Ecto neural progenitor cell (in vitro differentiated cells): Measurements from ENCODE around the gene BAHCC1.

Experiments used
- DNase-seq: peaks from one replicate; pipeline ENCODE4 v3.0.0-alpha.2; 2018; ENCODE audit warnings: low spot score

BAHCC1 gene

DNA sequence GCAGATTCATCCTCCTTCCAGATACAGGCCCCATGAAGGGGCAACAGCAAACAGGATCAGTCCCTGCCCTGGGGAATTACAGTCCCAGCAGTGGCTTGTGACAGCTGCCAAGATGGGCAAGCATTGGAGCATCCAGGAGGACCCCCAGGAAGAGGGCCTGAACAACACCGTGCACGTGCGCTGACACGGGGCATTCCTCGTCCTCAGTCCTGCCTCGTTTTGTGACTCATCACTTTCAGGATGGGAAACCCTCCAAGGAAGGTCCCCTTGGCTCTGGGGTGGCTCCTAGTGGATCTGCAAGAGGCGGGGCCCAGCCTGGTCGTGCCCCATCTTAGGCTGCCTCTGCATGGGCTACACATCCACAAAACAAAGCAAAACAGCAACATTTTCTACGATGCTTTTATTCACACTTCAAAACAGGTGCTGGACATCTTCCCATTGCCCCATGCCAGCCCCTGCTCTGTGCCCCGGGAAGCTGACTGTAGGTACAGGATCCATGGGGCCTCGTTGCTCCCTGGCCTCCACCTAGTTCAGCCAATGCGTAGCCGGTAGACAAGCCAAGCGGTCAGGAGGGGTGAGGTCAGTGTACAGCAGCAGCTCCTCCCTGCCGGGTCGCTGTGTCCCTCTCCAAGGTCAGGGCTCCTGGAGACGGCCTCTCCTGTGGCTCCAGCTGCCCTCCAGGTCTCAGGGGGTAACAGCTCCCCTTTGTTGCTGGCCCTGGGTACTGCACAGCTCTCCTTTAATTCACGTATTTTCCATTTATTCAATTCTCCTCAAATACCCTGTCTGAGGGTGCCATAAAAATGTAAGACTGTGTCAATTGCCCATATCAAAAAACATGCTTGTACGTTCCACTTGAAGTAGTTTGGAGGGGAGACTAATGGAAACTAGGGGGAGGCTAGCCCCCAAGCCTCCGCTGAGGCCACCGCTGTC is 85.1 kb downstream of the BAHCC1 start:
- no peak for DNase-seq

DNA sequence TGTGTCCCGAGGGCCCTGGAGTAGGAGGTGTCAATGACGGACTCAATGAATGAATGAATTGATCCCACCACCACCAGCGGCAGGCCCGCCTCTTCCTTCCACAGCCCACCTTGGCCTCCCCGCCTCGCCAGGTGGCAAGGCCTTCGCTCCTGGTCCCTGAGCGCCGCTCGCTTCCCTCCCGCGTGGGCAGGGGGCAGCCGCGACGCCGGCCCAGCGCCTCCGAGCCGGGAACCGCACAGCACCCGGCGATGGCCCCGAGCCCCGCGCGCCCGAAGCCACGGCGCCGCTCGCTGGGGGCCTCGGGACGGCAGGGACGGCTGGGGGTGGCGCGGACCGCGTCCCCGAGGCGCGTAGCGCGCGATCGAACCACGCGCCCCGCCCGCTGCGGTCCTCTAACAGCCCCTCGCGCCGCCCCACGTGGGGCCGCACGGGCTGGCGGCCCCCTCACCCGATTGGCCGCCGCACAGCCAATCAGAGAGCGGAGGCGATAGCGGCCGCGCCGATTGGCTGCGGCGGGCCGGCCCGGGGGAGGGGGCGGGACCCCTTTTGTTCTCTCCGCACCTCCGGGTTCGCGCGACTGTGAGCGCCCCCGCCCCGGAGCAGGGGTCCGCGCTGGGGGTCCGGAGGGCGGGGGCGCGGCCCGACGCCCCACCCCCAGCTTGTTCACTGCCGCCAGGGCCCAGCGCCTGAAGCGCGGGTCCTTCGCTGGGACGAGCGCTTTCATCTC is 86.0 kb downstream of the BAHCC1 start:
- peak; percentile 83 for DNase-seq

DNA sequence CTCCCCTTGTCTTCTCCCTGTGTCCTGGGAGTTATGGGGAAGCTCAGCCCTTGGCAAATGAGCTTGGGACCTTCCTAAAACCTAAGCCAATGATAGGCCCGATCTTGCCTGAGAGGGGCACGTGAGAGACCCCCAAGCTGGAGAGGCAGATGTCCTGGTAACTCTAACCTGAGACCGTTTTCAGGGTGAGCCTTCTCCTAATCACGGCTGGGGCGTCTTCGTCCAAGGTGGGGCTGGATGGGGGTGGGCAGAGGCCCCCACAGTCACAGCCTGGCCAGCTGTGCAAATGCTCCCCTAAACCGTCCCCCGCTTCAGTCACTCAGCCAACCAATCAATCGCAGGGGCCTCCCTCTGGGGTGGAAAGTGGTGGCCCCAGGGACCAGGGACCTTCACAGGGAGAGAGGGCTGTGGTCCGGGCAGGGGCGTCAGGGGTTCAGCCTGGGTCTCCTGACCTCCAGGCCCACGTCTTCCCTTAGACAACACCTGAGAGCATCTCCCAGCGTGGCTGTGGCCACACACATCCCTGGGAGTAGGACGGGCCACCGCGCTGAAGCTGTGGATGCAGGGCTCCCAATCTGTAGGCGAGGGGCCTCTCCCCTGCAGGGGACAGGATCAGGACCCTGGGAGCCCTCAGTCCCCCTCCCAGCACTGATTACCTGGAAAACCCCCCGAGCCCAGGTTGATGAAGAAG is 86.7 kb downstream of the BAHCC1 start:
- DNase-seq = no peak

DNA sequence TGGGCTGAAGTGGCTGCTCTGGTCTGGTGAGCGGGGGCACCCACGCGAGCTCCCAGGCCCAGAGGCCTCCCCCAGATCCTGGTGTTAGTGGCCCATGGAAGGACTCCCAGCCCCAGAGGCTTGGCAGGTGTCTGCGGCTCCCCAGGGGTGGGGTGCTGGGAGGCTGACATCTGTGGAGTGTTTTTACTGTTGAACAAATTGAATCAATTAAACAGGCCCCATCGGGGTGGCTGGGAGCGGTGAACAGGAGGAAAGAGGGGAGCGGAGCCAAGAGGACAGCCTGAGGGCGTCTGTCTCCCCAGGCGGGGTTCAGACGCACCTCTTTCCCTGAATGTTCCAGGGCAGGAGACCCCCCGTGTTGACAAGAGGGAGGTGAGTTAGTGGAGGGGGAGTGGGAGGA is 87.4 kb downstream of the BAHCC1 start:
- no peak for DNase-seq

DNA sequence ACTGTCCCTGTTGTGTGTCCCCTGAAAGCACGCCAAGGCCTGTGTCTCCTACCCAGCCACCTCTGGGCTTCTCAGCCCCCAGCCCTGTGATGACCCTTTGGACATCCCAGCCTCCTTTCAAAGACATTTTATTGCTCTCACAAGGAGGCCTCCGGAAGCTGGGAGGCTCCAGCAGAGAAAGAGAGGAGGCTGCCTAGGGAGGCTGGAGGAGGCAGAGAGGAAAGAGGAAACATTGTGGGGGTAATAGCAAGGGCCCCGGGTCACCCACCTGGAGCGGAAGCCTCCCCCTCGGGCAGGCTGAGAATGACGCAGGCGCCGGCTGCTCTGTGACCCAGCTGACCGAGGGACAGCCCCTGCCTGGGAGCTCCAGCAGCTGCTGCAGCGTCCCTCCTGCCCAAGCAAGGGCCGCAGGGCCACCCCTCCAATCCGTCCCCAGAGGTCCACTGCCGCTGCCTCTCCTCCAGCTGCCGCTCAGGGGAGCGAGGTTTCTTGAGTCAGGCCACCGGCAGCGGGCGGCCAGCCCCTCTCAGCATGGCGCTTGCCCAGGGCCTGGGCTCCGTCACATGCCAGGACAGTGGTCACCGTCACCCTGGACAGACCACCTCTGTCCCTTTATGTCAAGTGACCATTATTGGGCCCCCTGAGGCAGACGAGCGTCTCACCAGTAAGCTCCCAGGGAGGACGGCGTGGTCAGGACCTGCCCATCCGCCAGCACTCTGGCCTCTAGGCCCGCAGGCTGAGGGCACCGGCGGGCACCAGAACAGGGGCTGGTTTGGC is 88.0 kb downstream of the BAHCC1 start:
- peak; percentile 76 for DNase-seq

DNA sequence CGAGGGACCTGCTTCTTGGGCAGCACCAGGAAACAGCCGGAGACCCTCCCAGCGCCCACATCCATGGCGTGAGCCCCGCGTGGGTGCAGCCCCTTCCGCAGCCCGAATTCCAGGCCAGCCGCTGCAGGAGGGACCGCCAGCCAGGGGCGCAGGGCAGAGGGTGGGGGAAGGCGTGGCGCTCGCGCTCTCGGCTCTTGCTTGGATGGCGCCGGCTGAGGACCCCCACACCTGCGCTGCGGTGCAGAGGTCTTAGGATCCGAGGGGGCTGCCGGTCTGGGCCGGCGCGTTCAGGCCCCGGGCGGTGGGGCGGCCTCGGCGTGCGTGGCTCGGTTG is 88.6 kb downstream of the BAHCC1 start:
- no peak for DNase-seq

DNA sequence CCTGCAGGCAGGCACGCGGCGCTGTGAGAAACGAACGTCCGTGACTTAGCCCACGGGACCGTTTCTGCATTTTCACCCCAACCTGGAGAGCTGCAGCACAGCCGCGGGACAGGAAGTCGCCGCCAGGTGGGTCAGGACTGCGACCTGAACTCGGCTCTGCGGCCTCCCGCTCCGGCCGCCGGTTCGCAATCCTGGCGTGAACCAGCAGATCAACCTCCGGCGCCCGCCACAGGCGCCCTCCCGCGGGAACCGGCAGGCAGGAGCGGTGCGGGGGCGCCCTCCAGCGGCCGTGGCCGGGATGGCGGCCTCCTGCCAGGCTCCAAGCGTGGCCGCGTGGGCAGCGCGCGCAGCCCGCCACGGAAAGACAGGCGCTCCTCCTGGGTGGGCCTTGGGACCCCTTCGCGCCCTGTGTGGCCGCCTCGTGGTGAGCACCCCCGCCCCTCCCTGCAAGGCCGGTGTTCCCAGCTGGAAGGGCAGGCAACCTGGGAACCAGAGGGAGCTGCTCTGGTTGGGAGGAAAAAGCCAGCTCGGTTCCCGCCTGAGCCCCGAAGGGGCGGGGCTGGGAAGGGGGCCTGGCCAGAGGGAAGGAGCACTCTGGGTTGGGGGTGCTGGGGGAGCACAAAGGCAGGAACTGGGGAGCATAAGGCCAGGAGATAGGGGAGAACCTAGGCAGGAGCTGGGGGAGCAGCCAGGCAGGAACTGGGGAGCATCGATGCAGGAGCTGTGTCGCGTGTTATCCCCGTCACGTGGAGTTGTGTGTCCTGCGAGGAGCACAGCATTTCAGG is 89.1 kb downstream of the BAHCC1 start:
- DNase-seq = peak; percentile 97

DNA sequence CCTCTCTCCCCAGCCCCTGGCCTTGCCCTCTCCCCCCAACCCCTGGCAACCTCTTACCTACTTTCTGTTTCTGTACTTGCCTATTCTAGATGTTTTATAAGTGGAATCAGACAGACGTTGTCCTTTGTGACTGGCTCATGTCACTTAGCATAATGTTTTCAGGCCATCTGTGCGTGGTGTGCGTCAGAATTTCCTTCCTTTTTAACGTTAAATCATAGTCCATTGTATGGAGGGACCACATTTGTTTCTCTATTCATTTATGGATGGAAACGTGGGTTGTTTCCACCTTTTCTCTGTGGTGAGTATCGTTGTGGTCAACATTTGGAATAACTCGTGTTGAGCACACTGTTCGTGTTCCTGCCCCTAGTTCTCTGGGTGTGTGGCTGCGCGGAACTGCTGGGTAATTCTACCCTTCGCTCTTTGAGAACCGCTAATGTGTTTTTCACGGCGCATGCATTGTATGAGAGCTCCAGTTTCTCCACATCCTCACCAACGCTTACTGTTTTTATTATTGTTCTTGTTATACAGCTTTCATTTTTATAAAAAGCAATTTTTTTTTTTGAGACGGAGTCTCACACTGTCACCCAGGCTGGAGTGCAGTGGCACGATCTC is 91.0 kb downstream of the BAHCC1 start:
- DNase-seq = no peak

DNA sequence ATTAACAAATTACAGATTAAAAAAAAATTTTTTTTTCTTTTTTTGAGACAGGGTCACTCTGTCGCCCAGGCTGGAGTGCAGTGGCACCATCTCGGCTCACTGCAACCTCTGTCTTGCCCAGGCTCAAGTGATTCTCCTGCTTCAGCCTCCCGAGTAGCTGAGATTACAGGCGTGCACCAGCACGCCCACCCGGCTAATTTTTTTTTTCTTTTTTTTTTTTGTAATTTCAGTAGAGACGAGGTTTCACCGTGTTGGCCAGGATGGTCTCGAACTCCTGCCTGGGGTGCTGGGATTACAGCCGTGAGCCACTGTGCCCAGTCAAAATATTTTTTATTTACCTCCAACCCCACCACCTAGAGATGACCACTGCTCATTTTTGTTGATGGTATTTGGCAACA is 91.8 kb downstream of the BAHCC1 start:
- DNase-seq = no peak

DNA sequence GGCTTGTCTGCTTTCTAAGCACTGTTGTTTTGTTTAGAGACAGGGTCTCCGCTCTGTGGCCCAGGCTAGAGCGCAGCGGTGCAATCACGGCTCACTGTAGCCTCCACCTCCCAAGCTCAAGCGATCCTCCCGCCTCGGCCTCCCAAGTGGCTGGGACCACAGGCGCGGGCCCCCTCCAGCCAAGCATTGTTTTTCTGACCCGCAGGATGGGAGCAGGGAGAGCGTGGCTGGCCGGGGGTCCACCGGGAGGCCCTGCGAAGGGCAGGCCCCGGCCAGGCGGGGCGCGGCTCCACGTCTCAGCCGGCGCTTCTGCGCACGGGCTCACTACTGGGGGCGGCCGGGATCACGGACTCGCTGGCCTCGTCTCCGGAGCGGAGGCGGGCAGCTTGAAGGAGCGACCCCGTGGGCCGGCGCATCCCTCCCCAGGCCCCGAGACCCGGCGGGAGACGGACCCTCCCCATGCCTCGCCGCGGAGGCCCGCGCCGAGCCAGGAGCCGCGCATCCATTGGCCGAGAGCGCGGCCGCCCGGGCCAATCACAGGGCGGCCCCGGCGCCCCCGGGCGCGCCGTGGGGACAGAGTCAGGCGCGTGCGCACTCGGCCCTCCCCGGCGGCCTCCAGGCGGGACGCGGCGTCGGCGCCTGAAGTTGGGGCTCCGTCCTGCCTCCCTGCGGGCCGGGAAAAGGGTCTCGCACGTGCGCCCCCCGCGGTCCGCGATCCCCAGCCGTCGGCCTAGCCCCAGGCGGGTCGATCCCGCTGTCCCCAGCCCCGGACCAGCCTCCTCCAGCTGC is 92.4 kb downstream of the BAHCC1 start:
- DNase-seq = peak; percentile 94

DNA sequence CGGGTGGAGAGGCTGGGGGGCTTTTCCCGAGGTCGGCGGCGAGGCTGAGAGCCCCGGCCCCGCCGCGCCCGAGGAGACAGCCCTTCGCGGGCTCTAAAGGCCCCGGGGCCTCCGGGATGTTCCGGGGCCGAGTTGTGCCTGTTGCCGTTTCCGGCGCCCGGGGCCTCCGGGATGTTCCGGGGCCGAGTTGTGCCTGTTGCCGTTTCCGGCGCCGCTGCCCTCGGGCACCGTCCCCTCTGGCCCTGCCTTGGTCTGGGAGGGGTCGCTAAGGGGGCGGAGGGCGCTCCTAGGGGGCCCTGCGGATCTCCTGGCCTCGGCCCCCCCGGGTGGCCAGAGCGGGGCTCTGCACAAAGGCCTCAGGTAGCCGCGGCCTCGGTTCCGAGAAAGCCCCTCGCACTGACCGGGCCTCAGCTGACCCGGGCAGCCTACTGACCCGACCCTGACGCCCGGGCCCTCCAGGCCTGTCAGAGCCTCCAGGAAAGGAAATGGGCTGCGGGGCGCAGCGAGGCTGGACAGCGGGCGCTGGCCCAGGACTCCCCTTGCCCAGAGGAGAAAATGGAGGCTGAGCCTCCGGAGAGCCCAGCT is 93.1 kb downstream of the BAHCC1 start:
- peak; percentile 70 for DNase-seq

DNA sequence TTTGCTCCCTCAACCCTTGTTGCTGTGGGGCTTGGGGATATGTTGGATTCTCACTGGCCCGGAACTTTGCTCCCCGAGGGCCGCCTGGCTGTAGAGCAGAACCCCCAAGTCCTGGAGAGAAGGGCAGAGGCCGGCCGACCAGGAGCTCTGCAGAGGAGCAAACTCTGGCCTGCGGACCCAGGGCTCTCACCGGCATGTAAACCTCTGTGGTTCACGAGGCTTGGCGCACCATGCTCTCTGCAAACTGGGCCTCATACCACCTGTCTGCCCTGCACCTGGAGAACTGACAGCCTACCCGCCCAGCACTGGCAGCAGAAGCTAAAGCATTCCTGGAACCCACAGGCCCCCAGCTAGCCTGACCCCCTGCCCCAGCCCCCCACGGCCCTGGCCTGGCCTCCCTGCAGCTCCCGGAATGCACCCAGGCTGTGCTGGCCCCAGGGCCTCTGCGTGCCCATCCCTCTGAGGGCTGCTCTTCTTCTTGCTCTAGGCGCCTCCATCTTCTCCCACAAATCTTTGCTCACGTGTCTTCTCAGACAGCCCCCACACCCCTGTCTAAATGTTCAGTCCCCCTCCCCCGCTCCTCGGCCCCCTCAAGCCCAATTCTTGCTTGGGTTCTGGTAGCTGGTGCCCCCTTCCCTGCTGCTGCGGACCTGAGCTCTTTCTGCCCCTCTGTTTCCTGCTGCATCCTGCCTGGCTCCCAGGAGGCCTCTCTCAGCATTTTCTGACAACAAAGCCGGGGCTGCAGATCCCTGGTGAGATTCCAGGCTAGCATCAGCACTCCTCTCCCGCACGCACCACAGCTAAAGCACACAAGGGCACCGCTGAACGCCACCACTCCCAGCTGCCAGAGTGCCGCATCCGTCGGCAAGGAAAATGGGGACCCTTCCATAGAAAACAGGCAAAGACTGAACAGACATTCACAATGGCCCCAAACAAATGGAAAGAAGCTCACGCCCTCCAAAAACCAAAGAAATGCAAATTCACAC is 94.0 kb downstream of the BAHCC1 start:
- peak; percentile 70 for DNase-seq

DNA sequence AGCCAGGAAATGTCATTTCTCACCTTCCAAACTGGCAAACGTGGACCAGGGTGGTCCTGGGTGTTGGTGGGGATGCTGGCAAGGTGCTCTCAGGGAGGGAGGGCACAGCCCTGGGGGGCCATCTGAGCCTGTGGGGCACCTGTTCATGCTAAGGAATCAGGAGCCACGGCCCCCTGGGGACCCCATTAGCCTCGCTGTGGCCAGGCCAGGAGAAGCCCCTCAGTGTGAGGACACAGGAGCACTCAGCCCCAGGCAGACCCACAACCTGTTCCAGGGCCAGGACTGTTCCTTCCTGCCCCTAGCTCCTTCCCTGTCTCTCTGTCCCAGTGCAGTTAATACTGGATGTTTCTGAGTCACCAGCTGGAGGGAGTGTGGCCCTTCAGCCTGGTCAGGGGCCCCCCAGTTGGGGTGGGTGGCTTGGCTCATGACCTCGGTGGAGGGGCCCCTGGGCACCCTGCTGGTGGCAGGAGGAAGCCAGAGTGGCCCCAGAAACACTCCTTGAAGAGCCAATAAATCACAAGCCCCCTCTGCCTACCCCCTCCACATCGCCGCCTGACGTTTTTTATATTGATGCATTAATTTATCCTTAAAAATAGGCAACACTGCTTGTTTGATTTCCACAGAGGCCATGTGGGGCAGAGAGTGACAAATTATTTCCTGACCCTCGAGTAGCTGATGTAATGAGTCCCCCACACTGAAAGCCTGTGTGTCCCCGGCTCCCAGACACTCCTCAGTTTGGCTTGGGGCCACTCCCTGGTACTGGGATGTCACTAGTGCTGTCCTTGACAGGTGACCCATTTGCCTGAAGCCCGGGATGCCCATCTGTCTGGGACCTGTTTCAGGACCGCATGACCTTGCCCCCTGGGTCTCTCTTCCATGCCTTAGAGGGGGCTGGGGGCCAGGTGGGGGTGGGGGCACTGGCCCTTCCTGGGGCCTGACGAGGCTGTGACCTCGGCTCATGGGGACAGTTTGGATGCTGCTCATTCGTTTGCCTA is 95.0 kb downstream of the BAHCC1 start:
- DNase-seq = peak; percentile 58

DNA sequence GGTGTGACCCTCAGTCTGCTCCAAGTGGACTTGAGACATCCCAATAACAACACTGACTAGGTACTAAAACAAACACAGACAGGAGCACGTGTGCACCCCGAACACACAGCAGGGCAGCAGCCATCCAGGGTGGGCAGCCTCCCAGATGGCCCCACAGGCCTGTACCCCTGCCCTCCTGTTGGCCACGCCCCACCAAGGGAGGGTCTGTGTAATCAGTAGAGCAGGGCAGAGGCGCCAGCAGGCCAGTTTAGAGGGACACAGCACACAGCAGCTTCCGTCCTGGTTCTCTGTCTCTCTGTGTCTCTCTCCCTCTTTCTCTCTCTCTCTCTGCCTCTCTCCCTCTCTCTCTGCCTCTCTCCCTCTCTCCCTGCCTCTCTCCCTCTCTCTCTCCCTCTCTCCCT is 95.9 kb downstream of the BAHCC1 start:
- peak; percentile 56 for DNase-seq

DNA sequence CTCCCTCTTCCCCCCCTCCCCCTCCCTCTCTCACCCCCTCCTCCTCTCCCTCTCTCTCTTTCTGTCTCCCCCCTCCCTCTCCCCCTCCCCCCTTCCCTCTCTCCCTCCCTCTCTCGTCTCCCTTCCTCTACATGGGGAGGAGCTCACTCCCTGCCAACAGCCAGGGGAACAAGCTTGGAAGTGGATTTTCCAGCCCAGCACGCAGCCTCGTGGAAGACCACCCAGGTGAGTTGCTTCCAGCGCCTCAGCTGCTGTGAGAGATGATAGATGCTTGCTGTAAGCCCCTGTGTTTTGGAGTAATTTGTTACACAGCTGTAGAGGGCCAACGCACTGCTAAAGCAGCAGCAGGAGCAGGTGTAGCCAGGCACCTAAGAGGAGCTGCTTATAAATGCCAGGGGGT is 96.5 kb downstream of the BAHCC1 start:
- DNase-seq = peak; percentile 52

DNA sequence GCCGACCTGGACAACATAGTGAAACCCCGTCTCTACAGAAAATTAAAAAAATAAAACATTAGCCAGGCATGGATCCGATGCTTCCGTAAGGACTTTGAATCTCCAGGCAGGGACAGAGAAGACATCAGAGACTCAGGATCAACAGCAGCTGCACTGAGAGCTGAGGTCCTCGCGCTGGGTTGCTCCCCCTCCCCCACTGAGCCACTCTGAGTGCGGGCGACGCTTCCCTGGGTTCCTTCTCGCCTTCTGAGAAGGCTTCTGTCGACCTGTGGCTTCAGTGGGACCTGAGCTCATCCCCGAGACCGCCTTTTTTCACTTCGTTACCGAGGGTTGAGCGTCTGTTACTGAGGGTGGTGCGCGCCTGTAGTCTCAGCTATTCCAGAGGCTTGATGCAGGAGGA is 96.9 kb downstream of the BAHCC1 start:
- no peak for DNase-seq

DNA sequence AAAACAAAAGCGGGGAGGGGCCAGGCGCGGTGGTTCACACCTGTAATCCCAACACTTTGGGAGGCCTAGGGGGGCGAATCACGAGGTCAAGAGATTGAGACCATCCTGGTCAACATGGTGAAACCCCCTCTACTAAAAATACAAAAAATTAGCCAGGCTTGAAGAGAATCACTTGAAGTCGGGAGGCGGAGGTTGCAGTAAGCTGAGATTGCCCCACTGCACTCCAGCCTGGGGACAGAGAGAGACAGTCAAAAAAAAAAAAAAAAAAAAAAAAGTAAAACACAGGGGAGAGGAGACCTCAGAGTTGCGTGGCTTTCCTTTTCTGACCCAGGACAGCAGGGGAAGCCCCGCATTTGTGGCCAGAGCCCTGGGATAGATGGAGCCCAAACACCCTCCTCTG is 97.4 kb downstream of the BAHCC1 start:
- DNase-seq = no peak
